ENCODE results near the gene ANKMY1.

The ANKMY1 gene

DNA sequence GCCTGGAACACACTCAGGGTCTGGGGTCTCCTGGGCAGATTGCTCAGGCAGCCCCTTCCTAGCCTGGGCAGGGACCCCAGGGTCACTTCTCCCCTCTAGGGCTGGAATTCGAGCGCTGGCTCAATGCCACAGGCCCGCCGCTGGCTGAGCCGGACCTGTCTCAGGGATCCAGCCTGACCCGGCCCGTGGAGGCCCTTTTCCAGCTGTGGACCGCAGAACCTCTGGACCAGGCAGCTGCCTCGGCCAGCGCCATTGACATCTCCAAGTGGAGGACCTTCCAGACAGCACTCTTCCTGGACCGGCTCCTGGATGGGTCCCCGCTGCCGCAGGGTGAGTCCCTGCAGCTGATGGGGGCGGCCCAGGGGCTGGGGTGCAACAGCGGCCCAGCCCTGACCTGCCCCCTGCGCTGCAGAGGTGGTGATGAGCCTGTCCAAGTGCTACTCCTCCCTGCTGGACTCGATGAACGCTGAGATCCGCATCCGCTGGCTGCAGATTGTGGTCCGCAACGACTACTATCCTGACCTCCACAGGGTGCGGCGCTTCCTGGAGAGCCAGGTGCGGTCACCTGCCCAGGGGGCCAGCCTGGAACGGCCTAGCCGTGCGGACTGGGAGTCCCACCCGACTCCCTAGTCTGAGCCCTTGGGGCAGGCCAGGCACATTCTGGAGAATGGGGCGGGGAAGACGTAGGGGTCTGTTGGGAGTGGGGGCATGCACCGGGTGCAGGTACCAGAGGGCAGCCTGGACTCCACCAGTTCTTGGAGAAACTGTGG, 18.8 kb upstream of the ANKMY1 start:
- Histone ChIP-seq H3K27ac (no peak overlapping the region), H3K9me3 (ENCODE audit: severe bottlenecking) (no peaks in the 10 kb centered on the region), H3K4me3 (ENCODE audit: low read depth, low read length) (no peak overlapping the region), H3K27me3 (ENCODE audit: insufficient read depth, low read depth, severe bottlenecking) (no peaks in the 10 kb centered on the region), H3K36me3 (peaks cover 24% of the 10 kb centered on the region)
- TF ChIP-seq, protein P1, sequence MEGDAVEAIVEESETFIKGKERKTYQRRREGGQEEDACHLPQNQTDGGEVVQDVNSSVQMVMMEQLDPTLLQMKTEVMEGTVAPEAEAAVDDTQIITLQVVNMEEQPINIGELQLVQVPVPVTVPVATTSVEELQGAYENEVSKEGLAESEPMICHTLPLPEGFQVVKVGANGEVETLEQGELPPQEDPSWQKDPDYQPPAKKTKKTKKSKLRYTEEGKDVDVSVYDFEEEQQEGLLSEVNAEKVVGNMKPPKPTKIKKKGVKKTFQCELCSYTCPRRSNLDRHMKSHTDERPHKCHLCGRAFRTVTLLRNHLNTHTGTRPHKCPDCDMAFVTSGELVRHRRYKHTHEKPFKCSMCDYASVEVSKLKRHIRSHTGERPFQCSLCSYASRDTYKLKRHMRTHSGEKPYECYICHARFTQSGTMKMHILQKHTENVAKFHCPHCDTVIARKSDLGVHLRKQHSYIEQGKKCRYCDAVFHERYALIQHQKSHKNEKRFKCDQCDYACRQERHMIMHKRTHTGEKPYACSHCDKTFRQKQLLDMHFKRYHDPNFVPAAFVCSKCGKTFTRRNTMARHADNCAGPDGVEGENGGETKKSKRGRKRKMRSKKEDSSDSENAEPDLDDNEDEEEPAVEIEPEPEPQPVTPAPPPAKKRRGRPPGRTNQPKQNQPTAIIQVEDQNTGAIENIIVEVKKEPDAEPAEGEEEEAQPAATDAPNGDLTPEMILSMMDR (IDR thresholded peaks at IDR 0.05; ENCODE audit: low read depth, low read length), result no peak
- DNase-seq, result no peak

DNA sequence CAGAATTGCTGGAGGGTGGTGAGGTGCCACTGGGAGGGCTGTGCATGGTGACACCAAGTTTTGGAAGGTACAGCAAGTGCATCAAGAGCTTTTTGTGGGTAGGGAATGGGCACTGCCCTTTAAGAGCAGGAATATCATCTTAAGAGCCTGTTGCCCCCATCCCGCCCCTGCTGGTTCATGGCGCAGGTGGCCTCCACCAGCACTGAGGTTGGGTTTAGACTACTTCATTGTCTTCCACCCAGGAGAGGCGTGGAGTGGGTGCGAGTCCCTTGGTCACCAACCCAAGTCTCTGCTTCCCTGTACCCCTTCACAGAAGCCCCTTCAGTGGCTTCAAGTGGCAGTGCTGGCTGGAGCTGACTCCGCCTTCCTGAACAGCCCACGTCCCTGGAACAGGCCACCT, 18.2 kb upstream of the ANKMY1 start:
- H3K4me3 ChIP-seq (ENCODE audit: low read depth, low read length), result no peak overlapping the region
- H3K9me3 ChIP-seq (ENCODE audit: severe bottlenecking), result no peaks in the 10 kb centered on the region
- H3K36me3 ChIP-seq, result peaks cover 19% of the 10 kb centered on the region
- no peaks in the 10 kb centered on the region for H3K27me3 ChIP-seq (ENCODE audit: insufficient read depth, low read depth, severe bottlenecking)
- DNase-seq, result no peak
- H3K27ac ChIP-seq, result no peak overlapping the region
- TF ChIP-seq, protein P1 (IDR thresholded peaks at IDR 0.05; ENCODE audit: low read depth, low read length), result no peak

DNA sequence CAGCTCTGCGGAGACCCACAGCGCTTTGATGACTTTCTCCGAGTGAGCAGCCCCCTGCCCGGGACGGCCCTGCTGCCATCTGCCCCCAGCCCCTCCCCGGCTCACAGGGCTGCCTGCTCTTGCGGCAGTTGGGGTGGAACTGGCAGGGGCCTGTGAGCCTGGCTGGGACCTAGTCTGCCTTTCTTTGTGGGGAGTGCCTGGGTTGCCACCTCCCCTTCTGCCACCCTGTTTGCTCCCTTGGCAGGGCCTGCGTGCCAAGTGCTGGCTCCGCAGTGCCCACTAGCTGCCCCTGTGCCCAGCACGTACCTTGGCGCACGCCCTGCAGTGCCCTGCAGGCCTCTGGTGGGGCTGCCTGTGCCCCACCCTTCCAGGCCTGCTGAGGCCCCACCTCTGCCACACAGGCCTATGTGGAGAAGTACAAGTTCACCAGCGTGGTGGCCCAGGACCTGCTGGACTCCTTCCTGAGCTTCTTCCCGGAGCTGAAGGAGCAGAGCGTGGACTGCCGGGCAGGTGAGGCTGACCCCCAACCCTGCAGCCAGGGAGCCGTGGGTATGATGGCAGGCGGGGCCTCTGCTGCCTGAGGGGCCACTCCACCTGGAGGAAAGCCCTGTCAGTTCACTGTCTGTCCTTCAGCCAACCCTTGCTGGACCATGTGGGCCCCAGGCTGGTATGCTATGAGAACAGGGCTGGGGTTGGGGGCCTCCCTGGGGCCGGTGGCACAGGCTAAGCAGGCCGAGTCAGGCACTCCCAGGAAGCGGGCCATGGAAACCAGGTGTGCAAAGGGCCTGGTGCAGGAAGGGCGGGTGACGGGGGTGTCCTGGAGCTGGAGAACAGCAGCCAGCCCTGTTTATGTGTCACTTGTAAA, 17.5 kb upstream of the ANKMY1 start:
- H3K27me3 ChIP-seq (ENCODE audit: insufficient read depth, low read depth, severe bottlenecking), result no peaks in the 10 kb centered on the region
- DNase-seq, result no peak
- H3K4me3 ChIP-seq (ENCODE audit: low read depth, low read length), result no peak overlapping the region
- H3K9me3 ChIP-seq (ENCODE audit: severe bottlenecking), result no peaks in the 10 kb centered on the region
- H3K36me3 ChIP-seq, result peaks cover 18% of the 10 kb centered on the region; the same call in 1 of the 2 replicates
- no peak overlapping the region for H3K27ac ChIP-seq
- TF ChIP-seq, protein P1 (IDR thresholded peaks at IDR 0.05; ENCODE audit: low read depth, low read length), result no peak

DNA sequence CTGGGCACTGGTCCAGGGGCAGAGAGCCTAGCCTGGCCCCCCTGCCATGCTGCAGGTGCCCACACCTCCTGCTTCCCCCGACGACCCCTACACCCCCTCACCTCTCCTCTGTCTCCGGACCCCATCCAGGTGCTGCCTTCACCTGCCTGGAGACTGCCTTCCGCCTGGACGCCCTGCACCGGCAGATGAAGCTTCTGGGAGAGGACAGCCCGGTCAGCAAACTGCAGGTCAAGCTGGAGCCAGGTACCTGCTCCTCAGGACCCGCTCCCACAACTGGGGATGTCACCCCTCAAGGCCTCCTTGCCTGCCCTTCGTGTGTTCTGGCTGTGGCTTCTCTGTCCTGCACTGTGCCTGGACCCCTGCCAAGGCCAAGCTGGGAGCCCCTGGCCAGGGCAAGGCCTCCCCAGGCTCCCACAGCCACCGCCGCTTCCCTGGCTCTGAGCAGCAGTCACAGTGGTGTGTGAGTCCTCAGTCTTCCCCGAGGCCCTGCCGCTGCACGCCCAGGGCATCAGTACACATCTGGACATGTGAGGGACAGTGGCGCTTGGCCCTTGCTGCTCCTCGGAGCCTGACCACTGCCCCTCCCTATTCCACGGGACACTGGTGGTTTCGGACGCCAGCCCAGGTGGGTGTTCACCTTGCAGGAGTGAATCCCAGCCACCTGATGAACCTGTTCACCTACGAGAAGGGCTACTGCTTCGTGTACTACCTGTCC, 16.8 kb upstream of the ANKMY1 start:
- DNase-seq, result no peak
- Histone ChIP-seq H3K27me3 (ENCODE audit: insufficient read depth, low read depth, severe bottlenecking) (no peaks in the 10 kb centered on the region), H3K27ac (no peak overlapping the region), H3K4me3 (ENCODE audit: low read depth, low read length) (no peak overlapping the region), H3K9me3 (ENCODE audit: severe bottlenecking) (no peaks in the 10 kb centered on the region), H3K36me3 (peaks cover 18% of the 10 kb centered on the region; the same call in 1 of the 2 replicates)
- TF ChIP-seq, protein P1 (IDR thresholded peaks at IDR 0.05; ENCODE audit: low read depth, low read length), result no peak

DNA sequence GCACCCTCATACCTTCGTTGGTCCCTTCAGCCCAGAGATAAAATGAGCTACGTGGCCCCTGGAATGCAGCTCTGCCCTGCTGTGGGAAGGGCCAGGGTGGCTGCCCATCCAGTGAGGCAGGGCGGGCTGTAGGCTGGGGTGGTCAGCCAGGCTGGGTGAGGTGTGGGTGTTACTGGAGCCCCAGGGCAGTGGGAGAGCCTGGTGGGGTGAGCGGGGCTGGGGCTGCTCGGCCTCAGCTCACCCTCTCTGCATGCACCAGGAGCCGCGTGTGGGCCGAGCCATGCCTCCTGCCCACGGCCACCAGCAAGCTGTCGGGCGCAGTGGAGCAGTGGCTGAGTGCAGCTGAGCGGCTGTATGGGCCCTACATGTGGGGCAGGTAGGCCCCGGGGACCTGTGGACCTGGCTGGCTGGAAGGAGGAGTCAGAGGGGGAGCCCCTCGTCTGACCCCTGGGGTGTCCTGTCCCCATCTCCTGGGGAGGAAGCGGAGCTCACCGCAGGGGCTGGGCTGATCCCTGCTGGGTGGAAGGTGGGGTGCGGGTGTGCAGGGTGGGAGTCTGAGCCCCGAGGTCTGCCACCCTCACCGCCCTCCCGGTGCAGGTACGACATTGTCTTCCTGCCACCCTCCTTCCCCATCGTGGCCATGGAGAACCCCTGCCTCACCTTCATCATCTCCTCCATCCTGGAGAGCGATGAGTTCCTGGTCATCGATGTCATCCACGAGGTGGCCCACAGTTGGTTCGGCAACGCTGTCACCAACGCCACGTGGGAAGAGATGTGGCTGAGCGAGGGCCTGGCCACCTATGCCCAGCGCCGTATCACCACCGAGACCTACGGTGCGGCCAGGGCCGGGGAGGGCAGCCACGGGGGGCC, 16.0 kb upstream of the ANKMY1 start:
- no peak for DNase-seq
- no peak overlapping the region for H3K4me3 ChIP-seq (ENCODE audit: low read depth, low read length)
- H3K36me3 ChIP-seq, result peaks cover 18% of the 10 kb centered on the region; the same call in 1 of the 2 replicates
- no peaks in the 10 kb centered on the region for H3K9me3 ChIP-seq (ENCODE audit: severe bottlenecking)
- H3K27me3 ChIP-seq (ENCODE audit: insufficient read depth, low read depth, severe bottlenecking), result no peaks in the 10 kb centered on the region
- TF ChIP-seq, protein P1 (IDR thresholded peaks at IDR 0.05; ENCODE audit: low read depth, low read length), result no peak
- H3K27ac ChIP-seq, result no peak overlapping the region
